DMS153 treated with DMSO at 0.1 percent for 48 hours (cell line): ENCODE results near the gene SIGLEC7.

ENCODE experiments used
- DNase-seq: peaks from one replicate; lab custom pipeline; 2025; ENCODE audit not compliant: unreplicated experiment; lab: John Stamatoyannopoulos, UW

SIGLEC7 gene

DNA sequence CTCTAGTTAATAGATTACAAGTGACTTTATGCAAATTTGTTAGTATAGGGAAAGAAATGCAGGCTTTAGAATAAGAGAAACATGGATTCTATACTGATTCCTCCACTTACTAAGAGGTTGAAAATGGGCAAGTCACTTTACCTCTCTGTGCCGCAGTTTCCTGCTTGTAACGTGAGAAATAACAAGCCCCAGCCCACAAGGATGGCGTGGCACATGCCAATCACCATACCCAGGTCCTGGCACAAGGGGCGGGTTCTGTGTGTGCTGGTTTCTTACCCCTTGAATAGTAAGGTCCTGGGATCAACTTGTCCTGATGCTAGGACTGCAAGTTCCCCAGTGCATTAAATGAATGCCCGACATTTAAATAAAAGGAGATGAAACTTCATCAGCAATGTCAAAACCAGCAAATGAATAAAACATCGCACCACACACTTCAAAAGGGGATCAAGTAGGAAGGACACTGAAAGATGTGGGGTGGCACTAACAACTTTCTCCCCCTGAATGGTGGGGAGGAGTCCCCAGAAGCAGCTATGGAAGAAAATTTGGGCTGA is 25.3 kb upstream of the SIGLEC7 start:
- no peak for DNase-seq

DNA sequence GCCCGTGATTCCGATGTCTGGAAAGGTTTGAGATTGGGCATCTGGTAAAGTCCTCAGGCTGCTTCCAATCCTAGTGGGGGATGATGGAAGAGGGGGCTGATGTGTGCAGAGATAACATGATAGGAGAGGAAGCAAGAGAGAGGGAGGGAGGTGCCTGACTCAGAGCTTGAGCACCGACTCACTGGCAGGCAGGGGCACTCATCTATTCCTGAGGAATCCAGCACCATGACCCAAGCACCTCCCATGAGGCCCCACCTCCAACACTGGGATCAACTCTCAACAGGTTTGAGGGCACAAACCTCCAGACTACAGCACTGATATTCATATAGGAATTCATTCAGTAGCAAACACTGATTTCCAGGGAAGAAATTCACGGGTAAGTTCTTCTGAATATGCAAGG is 23.0 kb upstream of the SIGLEC7 start:
- no peak for DNase-seq

- no peak for DNase-seq
Measured at GRCh38 chr19:51119611-51120010, 22.5 kb upstream of the SIGLEC7 start.

DNA sequence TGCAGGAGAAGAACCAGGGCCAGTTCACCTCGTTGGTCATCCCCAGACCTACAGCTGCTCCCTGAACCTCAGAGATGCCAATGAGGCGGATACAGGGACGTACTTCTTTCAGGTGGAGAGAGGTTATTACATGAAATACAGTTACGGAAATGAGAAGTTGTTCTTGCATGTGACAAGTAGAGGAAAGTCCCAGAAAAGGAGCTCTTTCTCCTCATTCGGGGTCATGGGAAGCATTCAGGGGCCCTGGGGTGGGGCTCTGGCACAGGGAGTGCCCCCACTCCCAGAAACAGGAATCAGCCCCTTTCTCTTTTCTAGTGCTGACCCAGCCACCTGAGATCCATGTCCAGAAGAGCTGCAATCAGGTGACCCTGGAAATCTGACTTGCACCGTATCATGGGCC is 21.9 kb upstream of the SIGLEC7 start:
- DNase-seq: no peak

DNA sequence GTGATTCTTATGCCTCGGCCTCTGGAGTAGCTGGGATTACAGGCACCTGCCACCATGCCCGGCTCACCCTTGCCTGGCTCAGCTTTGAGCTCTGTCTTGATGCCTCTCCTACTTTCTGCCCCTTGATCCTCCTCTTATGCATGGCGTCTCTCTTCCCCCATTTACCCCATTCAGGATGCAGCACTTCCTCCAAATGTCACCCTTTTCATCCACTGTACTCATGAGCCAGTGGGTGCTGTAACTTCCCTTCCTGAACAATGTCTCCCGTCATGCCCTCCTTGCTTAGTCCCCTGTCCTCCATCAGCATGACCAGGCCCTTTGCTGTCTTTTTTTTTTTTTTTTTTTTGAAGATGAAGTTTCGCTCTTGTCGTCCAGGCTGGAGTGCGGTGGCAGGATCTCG is 20.8 kb upstream of the SIGLEC7 start:
- no peak for DNase-seq

GRCh38 chr19:51122112-51122981 is 19.8 kb upstream of the SIGLEC7 start:
- DNase-seq: no peak

DNA sequence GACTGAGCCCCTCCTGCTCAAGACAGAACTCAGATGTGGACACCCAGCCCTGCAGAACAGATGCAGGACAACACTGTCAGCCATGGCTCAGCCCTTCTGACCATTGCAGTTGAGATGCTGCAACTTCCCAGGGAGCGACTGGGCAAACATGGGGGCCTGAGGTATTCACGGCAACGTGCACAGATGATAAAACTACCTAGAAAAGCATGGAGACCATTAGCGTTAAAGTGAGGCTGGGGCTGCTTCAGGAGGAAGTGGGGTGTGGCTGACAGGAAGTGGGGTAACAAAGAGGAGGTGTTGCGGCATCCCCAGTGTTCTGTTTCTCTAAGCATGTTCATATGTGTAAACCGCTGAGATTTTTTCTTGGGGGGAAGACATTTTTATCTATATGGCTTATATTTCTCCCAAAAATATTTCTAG is 18.7 kb upstream of the SIGLEC7 start:
- no peak for DNase-seq

GRCh38 chr19:51123802-51124201 is 18.3 kb upstream of the SIGLEC7 start:
- no peak for DNase-seq

- no peak for DNase-seq
Measured at GRCh38 chr19:51124216-51124615, 17.9 kb upstream of the SIGLEC7 start.

- DNase-seq: no peak
Measured at GRCh38 chr19:51124729-51125128, 17.4 kb upstream of the SIGLEC7 start, which contains the start of gene SIGLEC9. Gene SIGLEC9 (plus strand): TSS chr19:51124906. CDS start chr19:51124975, 69 bp downstream.

DNA sequence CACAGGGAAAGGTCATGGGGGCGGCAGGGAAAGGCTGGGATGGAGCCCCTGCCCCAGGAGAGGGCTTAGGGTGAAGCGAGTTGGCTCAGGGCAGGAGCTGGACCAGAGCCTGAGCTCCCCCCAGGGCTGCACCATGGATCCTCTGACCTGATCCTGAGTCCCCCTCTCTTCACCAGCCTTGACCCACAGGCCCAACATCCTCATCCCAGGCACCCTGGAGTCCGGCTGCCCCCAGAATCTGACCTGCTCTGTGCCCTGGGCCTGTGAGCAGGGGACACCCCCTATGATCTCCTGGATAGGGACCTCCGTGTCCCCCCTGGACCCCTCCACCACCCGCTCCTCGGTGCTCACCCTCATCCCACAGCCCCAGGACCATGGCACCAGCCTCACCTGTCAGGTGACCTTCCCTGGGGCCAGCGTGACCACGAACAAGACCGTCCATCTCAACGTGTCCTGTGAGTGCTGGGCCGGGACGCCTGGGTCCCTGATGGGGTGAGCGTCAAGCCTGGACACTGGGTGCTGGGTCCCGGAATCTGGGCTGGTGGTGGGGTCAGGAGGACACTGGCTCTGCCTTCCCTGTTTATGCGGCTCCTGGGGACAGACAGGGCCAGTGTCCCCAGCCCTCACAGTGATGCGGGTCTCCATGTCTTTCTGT is 16.6 kb upstream of the SIGLEC7 start:
- no peak for DNase-seq

GRCh38 chr19:51127032-51127431 is 15.1 kb upstream of the SIGLEC7 start:
- no peak for DNase-seq

DNA sequence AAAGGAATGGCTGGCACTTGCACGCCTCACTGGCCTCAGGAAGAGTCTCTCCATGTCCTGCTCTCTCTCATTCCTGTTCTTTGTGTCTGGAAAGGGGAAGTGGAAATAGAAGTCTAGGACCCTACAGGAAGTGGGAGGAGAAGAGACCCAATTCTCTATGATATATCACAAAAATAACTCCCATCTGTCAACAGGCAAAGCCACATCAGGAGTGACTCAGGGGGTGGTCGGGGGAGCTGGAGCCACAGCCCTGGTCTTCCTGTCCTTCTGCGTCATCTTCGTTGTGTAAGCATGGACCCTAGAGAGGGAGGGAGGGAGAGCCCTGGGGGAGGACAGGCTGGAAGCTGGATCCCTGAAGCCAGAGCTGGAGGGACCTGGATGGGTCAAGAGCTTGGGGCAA is 14.3 kb upstream of the SIGLEC7 start:
- no peak for DNase-seq

GRCh38 chr19:51128227-51128626 is 13.9 kb upstream of the SIGLEC7 start:
- DNase-seq: no peak

GRCh38 chr19:51129716-51130115 is 12.4 kb upstream of the SIGLEC7 start:
- DNase-seq: no peak

GRCh38 chr19:51131780-51132680 is 10.1 kb upstream of the SIGLEC7 start:
- DNase-seq: peak; percentile 8

GRCh38 chr19:51135004-51135403 is 7.1 kb upstream of the SIGLEC7 start:
- no peak for DNase-seq

GRCh38 chr19:51135986-51136762 is 5.9 kb upstream of the SIGLEC7 start:
- DNase-seq: no peak

DNA sequence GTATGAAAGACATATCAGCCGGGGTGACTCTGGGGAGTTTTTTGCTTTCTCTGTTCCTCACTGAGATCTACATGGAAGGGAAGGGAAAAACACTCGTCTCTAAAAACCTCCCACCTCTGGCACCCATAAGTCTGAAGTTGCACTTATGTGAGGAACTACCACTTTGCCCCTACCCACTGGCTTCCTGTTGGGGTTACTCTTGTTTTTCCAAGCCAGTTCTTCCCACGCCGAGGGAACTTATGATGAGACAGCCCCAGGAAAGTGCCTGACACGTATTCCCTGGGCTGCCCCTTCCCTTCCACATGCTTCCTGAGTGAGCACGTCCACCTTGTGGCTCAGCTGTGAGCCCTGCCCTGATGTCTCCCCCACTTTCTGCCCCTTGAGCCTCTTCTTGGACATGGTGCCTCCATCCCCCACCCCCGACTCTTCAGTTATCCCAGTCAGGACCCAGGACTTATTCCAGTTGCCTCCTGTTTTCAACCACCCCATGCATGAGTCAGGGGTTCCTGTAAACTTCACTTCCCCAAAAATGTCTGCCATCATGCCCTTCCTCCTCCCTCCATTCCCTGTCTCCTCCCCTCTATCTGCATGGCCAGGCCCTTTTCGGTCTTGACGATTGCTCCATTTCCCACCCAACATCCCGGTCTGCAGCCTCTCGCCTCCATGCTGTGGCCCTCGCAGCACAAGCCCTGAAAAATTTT is 5.1 kb upstream of the SIGLEC7 start:
- no peak for DNase-seq
